H1 (cell line): ENCODE results near the gene GALP.
A peak's percentile ranks its signal among the peaks of the same experiment; 100 is the strongest.

Experiments
- CTCF ChIP-seq, 3 experiments: IDR thresholded peaks; 1 replicate in 2 of 3; 2 replicates in 1 of 3; pipeline versions ENCODE4 v1.5.1 to v1.6.1; 2011; ENCODE audit warnings: low read length in 3 of 3, mild to moderate bottlenecking in 3 of 3, inconsistent platforms in 2 of 3, low read depth in 1 of 3, moderate library complexity in 1 of 3; ENCODE audit not compliant: insufficient read depth in 1 of 3; ENCODE audit errors: control extremely low read depth in 1 of 3
- E2F6 ChIP-seq: IDR thresholded peaks from 2 replicates; pipeline ENCODE4 v1.6.1; 2012; ENCODE audit warnings: inconsistent platforms
- EGR1 ChIP-seq: IDR thresholded peaks from 2 replicates; pipeline ENCODE4 v1.6.1; 2011; ENCODE audit warnings: low read depth, low read length, borderline replicate concordance
- GABPA ChIP-seq: IDR thresholded peaks from 2 replicates; pipeline ENCODE4 v1.6.1; 2011; ENCODE audit warnings: mild to moderate bottlenecking, low read length, moderate library complexity, borderline replicate concordance; ENCODE audit not compliant: insufficient read depth
- KDM5A ChIP-seq: fragments of 200-600 bp; IDR thresholded peaks from 2 replicates; pipeline ENCODE4 v1.7.1; 2012; ENCODE audit warnings: mild to moderate bottlenecking, low read length, inconsistent platforms, mixed read lengths
- POLR2AphosphoS5 ChIP-seq: IDR thresholded peaks from 2 replicates; pipeline ENCODE4 v1.6.1; 2011; ENCODE audit warnings: low read depth, low read length
- SIX5 ChIP-seq: IDR thresholded peaks from 2 replicates; pipeline ENCODE4 v1.6.1; 2011; ENCODE audit warnings: mild to moderate bottlenecking, low read depth, low read length
- SP2 ChIP-seq: IDR thresholded peaks from 2 replicates; pipeline ENCODE4 v1.6.1; 2012; ENCODE audit warnings: mild to moderate bottlenecking, low read length, inconsistent platforms

DNA sequence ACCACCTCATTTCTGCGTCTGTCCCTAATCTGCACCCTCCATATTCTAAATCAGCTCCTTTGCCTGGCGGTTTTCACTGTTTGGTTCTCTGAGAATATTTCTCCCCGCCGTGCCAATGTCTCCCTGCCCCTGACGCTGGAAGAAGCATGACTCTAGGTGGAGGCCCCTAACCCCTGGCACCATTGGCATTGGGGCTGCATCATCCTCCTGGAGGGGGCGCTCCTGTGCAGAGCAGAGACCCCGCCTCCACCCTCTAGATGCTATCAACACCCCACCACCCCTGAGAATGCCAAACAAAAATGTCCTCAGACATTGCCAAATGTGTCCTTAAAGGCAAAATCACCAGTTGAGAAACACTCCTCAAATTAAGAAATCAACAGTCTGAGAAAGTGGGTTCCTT, 15.3 kb downstream of the GALP start:
- TF ChIP-seq SIX5 (no peak), E2F6 (no peak), CTCF (IDR thresholded peaks at IDR 0.05; ENCODE audit: control extremely low read depth in 1 of 3, insufficient read depth in 1 of 3, low read depth in 1 of 3, low read length in 3 of 3) (peak; percentile 34 to 62 (median 58)), GABPA (no peak), KDM5A (no peak), SP2 (no peak), EGR1 (no peak), POLR2AphosphoS5 (no peak)
